Tibial artery (tissue), 4 donors: ENCODE data around the gene ATP2B1.

Experiments used
- DNase-seq, 2 donors: peaks; one replicate each; pipeline ENCODE4 v3.0.0-alpha.2; 2019
- H3K27ac ChIP-seq, 2 donors: fragments of 200-600 bp; sonication (generic) in 1 of 2; 1 replicate in 1 of 2; 2 replicates in 1 of 2; pipeline ENCODE4 v1.5.1; 2018 to 2019; ENCODE audit warnings: mild to moderate bottlenecking in 1 of 2
- H3K27me3 ChIP-seq, 2 donors: fragments of 200-600 bp; sonication (generic) in 1 of 2; one replicate each; pipeline versions ENCODE4 v1.5.1 to v1.6.0; 2016 to 2019
- H3K36me3 ChIP-seq, 3 donors: fragments of 200-600 bp; sonication (generic) in 2 of 3; one replicate each; pipeline ENCODE4 v1.5.1; 2016 to 2019; ENCODE audit warnings: mild to moderate bottlenecking in 2 of 3
- H3K4me1 ChIP-seq, 4 donors: fragments of 200-600 bp; sonication (generic) in 2 of 4; 1 replicate in 3 of 4; 2 replicates in 1 of 4; pipeline ENCODE4 v1.5.1; 2016 to 2019
- H3K4me3 ChIP-seq, 2 donors: fragments of 200-600 bp; sonication (generic) in 1 of 2; 1 replicate in 1 of 2; 2 replicates in 1 of 2; pipeline ENCODE4 v1.5.1; 2018 to 2019; ENCODE audit warnings: mild to moderate bottlenecking in 2 of 2
- H3K9me3 ChIP-seq, 3 donors: fragments of 200-600 bp; sonication (generic) in 1 of 3; one replicate each; pipeline ENCODE4 v1.5.1; 2016 to 2019
- CTCF ChIP-seq, 2 experiments: fragments of 200-600 bp in 1 of 2; fragments of 450-650 bp in 1 of 2; IDR thresholded peaks; one replicate each; pipeline ENCODE4 v1.5.1; 2017 to 2019; ENCODE audit warnings: antibody characterized with exemption in 2 of 2, mild to moderate bottlenecking in 1 of 2, moderate library complexity in 1 of 2
- intact Hi-C: fragments of 100-400 bp; cut with DNase I; formaldehyde crosslinking; loops from one replicate; pipeline ENCODE4 v1.15.0; 2023; ENCODE audit warnings: low total_unique reads

Gene ATP2B1

GRCh38 chr12:89542236-89542635 lies 166.4 kb downstream of the ATP2B1 start:
- H3K27ac ChIP-seq = no peak overlapping the region
- intact Hi-C loops = loop anchor here (5.0 kb wide), 1 partner anchor 1420 kb away; no protein-coding TSS in a partner anchor
- DNase-seq = no peak

GRCh38 chr12:89540586-89540985 lies 168.1 kb downstream of the ATP2B1 start:
- no peak for TF ChIP-seq CTCF (IDR thresholded peaks at IDR 0.05)
- H3K4me3 ChIP-seq = no peak overlapping the region
- no peaks in the 10 kb centered on the region for H3K9me3 ChIP-seq
- DNase-seq = no peak
- no peaks in the 10 kb centered on the region for H3K27me3 ChIP-seq
- peaks cover 0 to 20% (median 9%) of the 10 kb centered on the region in 4 donors for H3K4me1 ChIP-seq
- intact Hi-C loops = loop anchor here (5.0 kb wide), 1 partner anchor 1422 kb away; no protein-coding TSS in a partner anchor
- H3K27ac ChIP-seq = no peak overlapping the region
- no peaks in the 10 kb centered on the region for H3K36me3 ChIP-seq

More at GRCh38 chr12:89542236-89542635, 166.4 kb downstream of the ATP2B1 start:
- Histone ChIP-seq H3K4me3 (no peak overlapping the region), H3K27me3 (no peaks in the 10 kb centered on the region), H3K9me3 (no peaks in the 10 kb centered on the region), H3K4me1 (peaks cover 0 to 20% (median 9%) of the 10 kb centered on the region in 4 donors), H3K36me3 (no peaks in the 10 kb centered on the region)
- TF ChIP-seq CTCF (IDR thresholded peaks at IDR 0.05) = no peak

GRCh38 chr12:89539426-89540223 lies 169.0 kb downstream of the ATP2B1 start:
- Histone ChIP-seq H3K27ac (no peak overlapping the region), H3K9me3 (no peaks in the 10 kb centered on the region), H3K36me3 (no peaks in the 10 kb centered on the region), H3K4me1 (peaks cover 0 to 12% (median 4%) of the 10 kb centered on the region in 4 donors), H3K4me3 (no peak overlapping the region), H3K27me3 (no peaks in the 10 kb centered on the region)
- TF ChIP-seq CTCF (IDR thresholded peaks at IDR 0.05) = no peak
- DNase-seq = no peak
- intact Hi-C loops = loop anchor here (5.0 kb wide), 1 partner anchor 1423 kb away; no protein-coding TSS in a partner anchor

GRCh38 chr12:89538897-89539296 lies 169.7 kb downstream of the ATP2B1 start:
- no peak for TF ChIP-seq CTCF (IDR thresholded peaks at IDR 0.05)
- intact Hi-C loops = no loop called here
- Histone ChIP-seq H3K27ac (no peak overlapping the region), H3K36me3 (no peaks in the 10 kb centered on the region), H3K27me3 (no peaks in the 10 kb centered on the region), H3K4me1 (peaks cover 0 to 6% (median 2%) of the 10 kb centered on the region in 4 donors), H3K4me3 (no peak overlapping the region), H3K9me3 (no peaks in the 10 kb centered on the region)
- no peak for DNase-seq
